K562 (cell line): ENCODE results near the gene ACTG2. TPM values are rescaled to one million over a fixed set of nuclear protein-coding genes. Genes with fewer than 3 reads are reported as not detected.

Source experiments
- CBFA2T3 ChIP-seq: fragments of 450-650 bp; IDR thresholded peaks from 2 replicates; pipeline ENCODE4 v1.6.1; 2017
- CBX5 ChIP-seq: IDR thresholded peaks from 2 replicates; pipeline ENCODE4 v1.6.1; 2014; ENCODE audit warnings: low read depth, borderline replicate concordance
- CC2D1A ChIP-seq: fragments of 450-650 bp; IDR thresholded peaks from 2 replicates; pipeline ENCODE4 v1.6.1; 2017; ENCODE audit warnings: mild to moderate bottlenecking
- CTBP1 ChIP-seq: fragments of 450-650 bp; IDR thresholded peaks from 2 replicates; pipeline ENCODE4 v1.6.1; 2016; ENCODE audit warnings: borderline replicate concordance
- CXXC5 ChIP-seq: fragments of 250-450 bp; sonication (Bioruptor Pico); IDR thresholded peaks from 2 replicates; pipeline ENCODE4 v1.8.0; 2022; ENCODE audit warnings: inconsistent platforms, mild to moderate bottlenecking, moderate library complexity
- EGR1 ChIP-seq: fragments of 450-650 bp; conservative IDR thresholded peaks from 2 replicates; pipeline ENCODE4 v1.6.1; 2017; ENCODE audit warnings: mild to moderate bottlenecking
- ERF ChIP-seq: fragments of 450-650 bp; formaldehyde crosslinking; IDR thresholded peaks from 2 replicates; pipeline ENCODE4 v1.4.0; 2020; ENCODE audit warnings: mild to moderate bottlenecking, mixed read lengths
- GTF2F1 ChIP-seq: IDR thresholded peaks from 2 replicates; pipeline ENCODE4 v1.6.1; 2011; ENCODE audit warnings: low read depth, low read length, improper control_type of control experiment
- HCFC1 ChIP-seq: IDR thresholded peaks from 2 replicates; pipeline ENCODE4 v1.6.1; 2012; ENCODE audit warnings: low read depth, low read length, improper control_type of control experiment
- MAFK ChIP-seq: IDR thresholded peaks from 2 replicates; pipeline ENCODE4 v1.6.1; 2011; ENCODE audit warnings: low read length, improper control_type of control experiment
- MED1 ChIP-seq: sonication (generic); formaldehyde crosslinking; IDR thresholded peaks from 2 replicates; pipeline ENCODE4 v1.8.1; 2023; ENCODE audit warnings: missing genetic modification reagents, borderline replicate concordance
- NFRKB ChIP-seq: fragments of 450-650 bp; IDR thresholded peaks from 2 replicates; pipeline ENCODE4 v1.6.1; 2016; ENCODE audit warnings: low read depth
- NFYB ChIP-seq: IDR thresholded peaks from 2 replicates; pipeline ENCODE4 v1.6.1; 2011; ENCODE audit warnings: mild to moderate bottlenecking, moderate library complexity; ENCODE audit not compliant: insufficient read length; ENCODE audit errors: extremely low read depth
- PML ChIP-seq: IDR thresholded peaks from 2 replicates; pipeline ENCODE4 v1.6.1; 2012; ENCODE audit warnings: low read length, inconsistent platforms
- RBM14 ChIP-seq: fragments of 200-400 bp; formaldehyde crosslinking; IDR thresholded peaks from 2 replicates; pipeline ENCODE4 v1.6.1; 2018; ENCODE audit warnings: low read depth, mild to moderate bottlenecking, low read length, moderate library complexity, borderline replicate concordance; ENCODE audit not compliant: insufficient read depth
- SAP30 ChIP-seq: fragments of 200-600 bp; sonication (generic); IDR thresholded peaks from 2 replicates; pipeline ENCODE4 v1.6.1; 2012; ENCODE audit warnings: borderline replicate concordance, low read depth, mild to moderate bottlenecking, moderate library complexity, low read length, control low read depth, inconsistent platforms; ENCODE audit not compliant: insufficient read depth, poor library complexity, severe bottlenecking
- SMC3 ChIP-seq: conservative IDR thresholded peaks from 2 replicates; pipeline ENCODE4 v1.6.1; 2011; ENCODE audit warnings: low read depth, low read length, improper control_type of control experiment; ENCODE audit not compliant: insufficient read depth
- SPI1 ChIP-seq: IDR thresholded peaks from 2 replicates; pipeline ENCODE4 v1.6.1; 2011; ENCODE audit warnings: low read depth, low read length, control low read depth, borderline replicate concordance
- SRSF1 ChIP-seq: fragments of 200-400 bp; formaldehyde crosslinking; IDR thresholded peaks from 2 replicates; pipeline ENCODE4 v1.6.1; 2017; ENCODE audit warnings: mild to moderate bottlenecking, low read depth, low read length, moderate library complexity
- SUPT5H ChIP-seq: fragments of 450-650 bp; IDR thresholded peaks from 2 replicates; pipeline ENCODE4 v1.6.1; 2016
- TBL1XR1 ChIP-seq, 2 experiments: IDR thresholded peaks; 2 replicates each; pipeline ENCODE4 v1.6.1; 2012; ENCODE audit warnings: improper control_type of control experiment in 2 of 2, low read length in 2 of 2, mild to moderate bottlenecking in 1 of 2
- TRIM28 ChIP-seq: fragments of 450-650 bp; IDR thresholded peaks from 2 replicates; pipeline ENCODE4 v1.6.1; 2017
- U2AF1 ChIP-seq: fragments of 200-400 bp; formaldehyde crosslinking; optimal IDR thresholded peaks from 2 replicates; pipeline ENCODE3; 2017; ENCODE audit warnings: mild to moderate bottlenecking, low read depth, low read length, moderate library complexity
- ZNF253 ChIP-seq: fragments of 250-450 bp; sonication (Bioruptor Pico); conservative IDR thresholded peaks from 2 replicates; pipeline ENCODE4 v1.6.1; 2021; ENCODE audit warnings: mild to moderate bottlenecking
- ZNF551 ChIP-seq: fragments of 250-450 bp; sonication (Bioruptor Pico); IDR thresholded peaks from 2 replicates; pipeline ENCODE4 v1.5.0; 2021; ENCODE audit warnings: mild to moderate bottlenecking, moderate library complexity
- ZNF695 ChIP-seq: fragments of 450-650 bp; formaldehyde crosslinking; IDR thresholded peaks from 2 replicates; pipeline ENCODE4 v1.4.0; 2020; ENCODE audit warnings: mild to moderate bottlenecking, moderate library complexity
- polyA plus RNA-seq, 8 experiments: library from polyadenylated mRNA; depleted of rRNA in 4 of 8; stranded (reverse) in 5 of 8; unstranded in 3 of 8; fragments of >200 nt; fragmentation: Nextera tagmentation in 2 of 8; fragmentation: Illumina TruSeq in 1 of 8; extraction: Ambion mirVana in 2 of 8; extraction: Trizol in 1 of 8; gene quantifications; 2 replicates each; pipeline versions ENCODE4 v1.2.1 to v1.2.3, GENCODE V29; 2011 to 2014; ENCODE audit warnings: inconsistent platforms in 1 of 8, missing spikeins in 1 of 8
- total RNA-seq, 7 experiments: library from RNA; depleted of rRNA in 6 of 7; stranded (reverse); fragments of >200 nt in 6 of 7; fragmentation: Illumina TruSeq in 2 of 7; extraction: Trizol in 2 of 7; gene quantifications; 2 replicates each; pipeline versions ENCODE4 v1.2.1 to v1.2.3, GENCODE V29; 2011 to 2021; ENCODE audit warnings: low replicate concordance in 1 of 7
- TF ChIP-seq, protein P1 (sequence below): fragments of 450-650 bp; formaldehyde crosslinking; IDR thresholded peaks from 2 replicates; pipeline ENCODE4 v1.4.0; 2020; ENCODE audit warnings: mild to moderate bottlenecking, moderate library complexity
- TF ChIP-seq, protein P2 (sequence below): IDR thresholded peaks from 2 replicates; pipeline ENCODE4 v1.6.1; 2016; ENCODE audit warnings: missing genetic modification characterization, missing compliant biosample characterization

Gene ACTG2
- total and polyA plus RNA-seq, 9 of the 15 experiments (the other 6 are each of a cell fraction or from before 2014, with no cell fraction given), result 0.06 to 0.60 TPM; not detected in 7

DNA sequence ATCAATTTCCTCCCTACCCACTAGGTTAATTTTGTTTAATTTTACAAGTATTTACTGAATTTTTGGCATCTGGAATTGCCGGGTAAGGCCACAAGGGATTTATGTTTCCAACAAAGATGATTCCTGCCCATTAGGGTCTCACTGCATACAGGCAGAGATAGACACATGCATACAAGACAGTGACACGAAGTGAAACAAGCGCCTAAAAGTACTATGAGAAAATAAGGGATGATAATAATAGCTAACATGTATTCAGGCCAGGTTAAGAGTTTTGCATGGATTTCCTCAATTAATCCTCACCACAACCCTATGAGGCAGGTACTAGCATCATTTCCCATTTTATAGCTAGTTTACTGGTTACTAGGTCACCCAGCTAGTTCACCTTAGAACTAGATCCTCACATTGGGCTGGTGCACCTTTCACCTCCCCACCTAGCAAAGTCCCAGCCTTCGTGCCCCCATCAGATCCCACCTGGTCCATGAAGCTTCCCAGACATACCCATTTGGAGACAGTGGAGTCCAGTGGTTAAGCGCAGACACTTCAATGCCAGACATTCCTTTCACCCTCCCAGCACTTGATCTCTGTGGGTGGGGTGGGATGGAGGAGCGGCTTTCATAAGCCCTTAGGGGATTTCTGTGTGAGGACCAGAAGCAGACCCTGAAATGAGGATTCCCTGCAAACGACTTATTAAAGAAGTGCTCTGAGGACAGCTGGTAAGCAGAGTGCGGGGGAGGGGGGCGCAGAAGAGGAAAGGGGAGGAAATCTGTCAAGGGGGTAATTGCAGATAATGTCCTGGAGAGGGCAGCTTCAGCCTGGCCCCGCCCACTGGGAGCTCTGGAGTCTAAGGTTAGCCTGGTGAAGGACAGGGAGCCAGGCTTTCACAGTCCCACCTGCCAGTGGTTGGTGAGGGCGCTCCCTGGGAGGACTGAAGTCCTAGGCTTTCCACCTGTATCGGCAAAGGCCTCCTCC is 28.1 kb downstream of the ACTG2 start (continued):
- TF ChIP-seq, protein P1, sequence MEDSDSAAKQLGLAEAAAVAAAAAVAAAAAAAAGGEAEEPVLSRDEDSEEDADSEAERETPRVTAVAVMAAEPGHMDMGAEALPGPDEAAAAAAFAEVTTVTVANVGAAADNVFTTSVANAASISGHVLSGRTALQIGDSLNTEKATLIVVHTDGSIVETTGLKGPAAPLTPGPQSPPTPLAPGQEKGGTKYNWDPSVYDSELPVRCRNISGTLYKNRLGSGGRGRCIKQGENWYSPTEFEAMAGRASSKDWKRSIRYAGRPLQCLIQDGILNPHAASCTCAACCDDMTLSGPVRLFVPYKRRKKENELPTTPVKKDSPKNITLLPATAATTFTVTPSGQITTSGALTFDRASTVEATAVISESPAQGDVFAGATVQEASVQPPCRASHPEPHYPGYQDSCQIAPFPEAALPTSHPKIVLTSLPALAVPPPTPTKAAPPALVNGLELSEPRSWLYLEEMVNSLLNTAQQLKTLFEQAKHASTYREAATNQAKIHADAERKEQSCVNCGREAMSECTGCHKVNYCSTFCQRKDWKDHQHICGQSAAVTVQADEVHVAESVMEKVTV (CRISPR knock-in tag), result peak; percentile 48; the same call in 1 of the 2 replicates
- TF ChIP-seq SMC3, result peak; percentile 37; the same call in 1 of the 2 replicates
- no peak for TF ChIP-seq NFRKB
- 0 out of 2 replicates have a peak, but pooled peaks have one; percentile 11 for TF ChIP-seq SPI1
- 0 out of 2 replicates have a peak, but pooled peaks have one; percentile 28 for TF ChIP-seq CXXC5 (CRISPR knock-in tag)
- TF ChIP-seq CBFA2T3, result peak; percentile 55; the same call in 1 of the 2 replicates
- TF ChIP-seq RBM14, result no peak
- TF ChIP-seq MAFK, result no peak
- TF ChIP-seq CC2D1A, result 0 out of 2 replicates have a peak, but pooled peaks have one; percentile 32
- TF ChIP-seq EGR1, result peak; percentile 88
- 0 out of 2 replicates have a peak, but pooled peaks have one; percentile 21 for TF ChIP-seq HCFC1
- TF ChIP-seq TRIM28, result 0 out of 2 replicates have a peak, but pooled peaks have one; percentile 34
- no peak for TF ChIP-seq ZNF253 (CRISPR knock-in tag)
- no peak for TF ChIP-seq ZNF695 (CRISPR knock-in tag)
- TF ChIP-seq ERF (CRISPR knock-in tag), result no peak
- TF ChIP-seq SUPT5H, result no peak
- no peak for TF ChIP-seq GTF2F1
- TF ChIP-seq CBX5, result no peak
- no peak for TF ChIP-seq NFYB
- TF ChIP-seq MED1 (CRISPR knock-in tag), result no peak
- TF ChIP-seq, protein P2, sequence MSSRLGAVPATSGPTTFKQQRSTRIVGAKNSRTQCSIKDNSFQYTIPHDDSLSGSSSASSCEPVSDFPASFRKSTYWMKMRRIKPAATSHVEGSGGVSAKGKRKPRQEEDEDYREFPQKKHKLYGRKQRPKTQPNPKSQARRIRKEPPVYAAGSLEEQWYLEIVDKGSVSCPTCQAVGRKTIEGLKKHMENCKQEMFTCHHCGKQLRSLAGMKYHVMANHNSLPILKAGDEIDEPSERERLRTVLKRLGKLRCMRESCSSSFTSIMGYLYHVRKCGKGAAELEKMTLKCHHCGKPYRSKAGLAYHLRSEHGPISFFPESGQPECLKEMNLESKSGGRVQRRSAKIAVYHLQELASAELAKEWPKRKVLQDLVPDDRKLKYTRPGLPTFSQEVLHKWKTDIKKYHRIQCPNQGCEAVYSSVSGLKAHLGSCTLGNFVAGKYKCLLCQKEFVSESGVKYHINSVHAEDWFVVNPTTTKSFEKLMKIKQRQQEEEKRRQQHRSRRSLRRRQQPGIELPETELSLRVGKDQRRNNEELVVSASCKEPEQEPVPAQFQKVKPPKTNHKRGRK (tag), result no peak
- no peak for TF ChIP-seq TBL1XR1 (IDR thresholded peaks at IDR 0.05; ENCODE audit: low read length in 2 of 2)
- 0 out of 2 replicates have a peak, but pooled peaks have one; percentile 37 for TF ChIP-seq PML
- no peak for TF ChIP-seq ZNF551 (CRISPR knock-in tag)
- TF ChIP-seq U2AF1, result no peak
- no peak for TF ChIP-seq SRSF1
- TF ChIP-seq CTBP1, result 0 out of 2 replicates have a peak, but pooled peaks have one; percentile 31
- TF ChIP-seq SAP30, result no peak
